Breast epithelium (tissue), 4 donors: Measurements from ENCODE around the gene RHOB. TPM values are rescaled to one million over a fixed set of nuclear protein-coding genes. Genes with fewer than 3 reads are reported as not detected.

Source experiments
- DNase-seq, 2 donors: peaks; one replicate each; pipeline ENCODE4 v3.0.0-alpha.2; 2019; ENCODE audit warnings: low spot score in 2 of 2
- H3K27ac ChIP-seq, 2 donors: fragments of 200-600 bp; sonication (generic) in 1 of 2; one replicate each; pipeline ENCODE4 v1.5.1; 2016 to 2019; ENCODE audit warnings: mild to moderate bottlenecking in 1 of 2
- H3K27me3 ChIP-seq, 2 donors: fragments of 200-600 bp; sonication (generic) in 1 of 2; one replicate each; pipeline versions ENCODE4 v1.5.1 to v1.6.0; 2017 to 2019; ENCODE audit warnings: control low read depth in 1 of 2, mild to moderate bottlenecking in 1 of 2
- H3K36me3 ChIP-seq: fragments of 200-600 bp; one replicate; pipeline ENCODE4 v1.5.1; 2019
- H3K4me1 ChIP-seq, 2 donors: fragments of 200-600 bp; sonication (generic); one replicate each; pipeline ENCODE4 v1.5.1; 2016 to 2019; ENCODE audit warnings: control low read depth in 1 of 2
- H3K4me3 ChIP-seq, 3 donors: fragments of 200-600 bp; sonication (generic); 1 replicate in 2 of 3; 2 replicates in 1 of 3; pipeline ENCODE4 v1.5.1; 2016 to 2019; ENCODE audit warnings: mild to moderate bottlenecking in 3 of 3, moderate library complexity in 2 of 3
- H3K9me3 ChIP-seq, 2 donors: fragments of 200-600 bp; sonication (generic) in 1 of 2; one replicate each; pipeline ENCODE4 v1.5.1; 2016 to 2019; ENCODE audit warnings: control low read depth in 1 of 2
- POLR2A ChIP-seq: fragments of 450-650 bp; IDR thresholded peaks from one replicate; pipeline ENCODE4 v1.6.1; 2016; ENCODE audit warnings: antibody characterized with exemption, mild to moderate bottlenecking, moderate library complexity
- POLR2AphosphoS5 ChIP-seq, 3 donors: sonication (generic); formaldehyde crosslinking; IDR thresholded peaks; one replicate each; pipeline ENCODE4 v1.6.1; 2017; ENCODE audit warnings: antibody characterized with exemption in 3 of 3
- intact Hi-C: fragments of 100-400 bp; cut with DNase I; formaldehyde crosslinking; loops from one replicate; pipeline ENCODE4 v1.15.1; 2023; ENCODE audit warnings: low total_unique reads
- total RNA-seq, 3 donors: library from RNA; depleted of rRNA; stranded (reverse); fragments of >200 nt; gene quantifications; one replicate each; pipeline ENCODE4 v1.1.0, GENCODE V29; 2016
- TF ChIP-seq, protein P1 (sequence below), 3 donors: fragments of 450-650 bp; IDR thresholded peaks; one replicate each; pipeline ENCODE4 v1.5.1; 2016 to 2017; ENCODE audit warnings: antibody characterized with exemption in 3 of 3, mild to moderate bottlenecking in 3 of 3, moderate library complexity in 3 of 3

RHOB gene
- total RNA-seq = 1,000 to 10,000 TPM in 1 of 3 donors, 100 to 1,000 TPM in 2; 643 to 1,178 (median 772) TPM

DNA sequence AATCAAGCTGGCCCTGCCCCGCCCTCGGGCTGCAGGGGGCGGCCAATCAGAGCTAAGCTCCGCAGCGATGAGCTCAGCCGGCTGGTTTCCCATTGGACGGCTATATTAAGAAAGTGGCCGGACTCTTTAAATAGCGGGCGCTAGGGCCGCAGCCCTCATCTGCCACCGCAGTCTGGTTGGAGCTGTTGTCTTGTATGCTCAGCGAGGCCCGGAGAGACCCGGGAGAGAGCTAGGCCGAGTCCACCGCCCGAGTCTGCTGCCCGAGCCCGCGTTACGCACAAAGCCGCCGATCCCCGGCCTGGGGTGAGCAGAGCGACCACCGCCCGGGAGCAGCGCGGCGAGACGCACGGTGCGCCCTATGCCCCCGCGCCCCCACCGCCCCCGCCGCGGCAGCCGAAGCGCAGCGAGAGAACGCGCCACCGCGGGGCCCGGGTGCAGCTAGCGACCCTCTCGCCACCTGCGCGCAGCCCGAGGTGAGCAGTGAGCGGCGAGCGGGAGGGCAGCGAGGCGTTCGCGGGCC, at the start of gene RHOB:
Gene RHOB, plus strand, starts transcription at position 158 of the 520 bp plus-strand sequence. CDS start 392 bp downstream, outside the sequence.
- TF ChIP-seq POLR2A (peak; percentile 100), POLR2AphosphoS5 (IDR thresholded peaks at IDR 0.05) (peak; percentile 100)
- TF ChIP-seq, protein P1, sequence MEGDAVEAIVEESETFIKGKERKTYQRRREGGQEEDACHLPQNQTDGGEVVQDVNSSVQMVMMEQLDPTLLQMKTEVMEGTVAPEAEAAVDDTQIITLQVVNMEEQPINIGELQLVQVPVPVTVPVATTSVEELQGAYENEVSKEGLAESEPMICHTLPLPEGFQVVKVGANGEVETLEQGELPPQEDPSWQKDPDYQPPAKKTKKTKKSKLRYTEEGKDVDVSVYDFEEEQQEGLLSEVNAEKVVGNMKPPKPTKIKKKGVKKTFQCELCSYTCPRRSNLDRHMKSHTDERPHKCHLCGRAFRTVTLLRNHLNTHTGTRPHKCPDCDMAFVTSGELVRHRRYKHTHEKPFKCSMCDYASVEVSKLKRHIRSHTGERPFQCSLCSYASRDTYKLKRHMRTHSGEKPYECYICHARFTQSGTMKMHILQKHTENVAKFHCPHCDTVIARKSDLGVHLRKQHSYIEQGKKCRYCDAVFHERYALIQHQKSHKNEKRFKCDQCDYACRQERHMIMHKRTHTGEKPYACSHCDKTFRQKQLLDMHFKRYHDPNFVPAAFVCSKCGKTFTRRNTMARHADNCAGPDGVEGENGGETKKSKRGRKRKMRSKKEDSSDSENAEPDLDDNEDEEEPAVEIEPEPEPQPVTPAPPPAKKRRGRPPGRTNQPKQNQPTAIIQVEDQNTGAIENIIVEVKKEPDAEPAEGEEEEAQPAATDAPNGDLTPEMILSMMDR (IDR thresholded peaks at IDR 0.05) = peak in 1 of 3 donors; percentile 21
- peak within 1 kb of the TSS; percentile 96 to 98 (median 98) for H3K4me3 ChIP-seq
- peak; percentile 98 to 99 for DNase-seq
- no peaks in the 10 kb centered on the region for H3K36me3 ChIP-seq
- peak within 1 kb of the TSS; percentile 100 for H3K27ac ChIP-seq
- H3K4me1 ChIP-seq = peaks cover 6 to 10% of the 10 kb centered on the region in 2 donors
- intact Hi-C loops = no loop called here
- no peaks in the 10 kb centered on the region for H3K9me3 ChIP-seq
- H3K27me3 ChIP-seq = no peaks in the 10 kb centered on the region

DNA sequence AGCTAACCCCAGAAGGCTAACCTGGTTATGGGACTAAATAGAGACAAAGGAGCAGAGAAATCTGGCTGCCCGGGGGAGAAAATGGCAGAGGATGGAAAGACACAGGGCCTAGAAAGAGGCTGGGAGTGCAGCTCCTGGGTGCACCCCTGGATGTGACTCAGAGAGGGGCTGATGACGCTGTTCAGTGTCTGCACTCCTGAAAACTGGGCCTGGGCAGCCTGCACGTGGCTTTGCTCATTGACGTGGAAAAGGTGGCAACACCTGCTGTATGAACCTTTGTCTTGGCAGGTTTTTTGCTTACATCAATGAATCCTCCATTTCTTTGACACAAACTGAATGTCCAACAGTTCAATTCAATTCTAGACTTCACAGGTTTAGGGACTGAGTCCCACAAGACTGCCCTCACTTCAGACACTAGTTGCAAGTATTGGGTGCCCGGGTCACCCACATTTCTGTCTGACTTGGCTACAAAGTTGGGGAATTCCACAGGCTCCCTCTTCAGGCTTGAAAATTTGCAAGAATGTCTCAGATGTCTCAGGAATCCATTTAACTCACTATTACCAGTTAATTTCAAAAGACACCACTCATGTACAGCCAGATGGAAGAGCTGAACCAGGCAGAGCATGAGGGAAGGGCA, 48.9 kb upstream of the RHOB start:
- no peaks in the 10 kb centered on the region for H3K27me3 ChIP-seq
- TF ChIP-seq, protein P1 (IDR thresholded peaks at IDR 0.05) = no peak
- no peak for TF ChIP-seq POLR2AphosphoS5 (IDR thresholded peaks at IDR 0.05)
- no peaks in the 10 kb centered on the region for H3K4me1 ChIP-seq
- no peak overlapping the region for H3K27ac ChIP-seq
- H3K9me3 ChIP-seq = no peaks in the 10 kb centered on the region
- H3K4me3 ChIP-seq = no peak overlapping the region
- no peak for DNase-seq
- intact Hi-C loops = no loop called here
- H3K36me3 ChIP-seq = no peaks in the 10 kb centered on the region

DNA sequence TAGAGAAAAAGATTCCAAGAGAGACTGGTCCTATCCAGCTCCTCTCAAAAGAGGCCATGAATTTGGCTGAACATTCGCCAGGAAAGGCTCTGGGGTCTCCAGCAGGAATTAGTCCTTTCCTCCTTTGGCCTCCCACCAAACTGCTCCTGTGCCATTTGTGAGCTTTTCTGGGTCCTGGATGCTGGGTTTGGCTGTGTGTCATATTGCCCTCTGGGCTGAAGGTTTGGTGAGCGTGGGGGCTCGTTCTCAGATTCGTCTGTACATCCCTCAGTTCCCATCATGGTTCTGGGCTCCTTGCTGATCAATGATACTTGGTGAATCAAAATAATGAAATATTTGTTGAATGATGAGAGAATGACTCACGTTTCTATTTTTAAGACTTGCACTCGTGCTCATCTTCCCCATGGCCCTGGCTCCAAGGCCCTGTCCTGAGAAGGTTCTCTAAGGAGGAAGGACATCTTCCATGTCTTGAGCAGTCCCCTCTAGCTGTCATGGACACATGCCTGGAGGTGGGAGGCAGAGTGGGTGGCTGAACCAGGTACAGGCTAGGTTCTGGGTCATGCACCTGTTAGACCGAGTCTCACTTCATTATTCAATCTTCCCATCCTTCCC, 47.8 kb upstream of the RHOB start:
- Histone ChIP-seq H3K27ac (no peak overlapping the region), H3K4me3 (no peak overlapping the region), H3K27me3 (no peaks in the 10 kb centered on the region), H3K9me3 (no peaks in the 10 kb centered on the region), H3K36me3 (no peaks in the 10 kb centered on the region), H3K4me1 (no peaks in the 10 kb centered on the region)
- intact Hi-C loops = no loop called here
- TF ChIP-seq POLR2A (no peak), POLR2AphosphoS5 (IDR thresholded peaks at IDR 0.05) (no peak)
- TF ChIP-seq, protein P1 (IDR thresholded peaks at IDR 0.05) = no peak
- no peak for DNase-seq

DNA sequence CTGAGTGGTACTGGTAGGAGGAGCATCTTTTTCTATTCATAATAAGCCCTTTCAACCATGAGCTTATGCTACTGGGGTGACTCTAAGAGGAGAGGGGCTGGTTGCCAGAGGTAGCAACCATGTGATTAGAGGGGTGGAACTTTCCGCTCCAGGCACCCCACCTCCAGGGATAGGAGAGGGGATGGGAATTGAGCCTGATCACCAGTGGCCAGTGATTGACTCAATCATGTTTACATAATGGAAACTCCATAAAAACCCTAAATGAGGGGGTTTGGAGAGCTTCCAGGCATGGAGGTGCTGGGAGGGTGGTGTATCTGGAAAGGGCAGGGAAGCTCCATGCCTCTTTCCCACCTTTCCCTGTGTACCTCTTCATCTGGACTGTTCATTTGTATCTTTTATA, 46.6 kb upstream of the RHOB start:
- no peaks in the 10 kb centered on the region for H3K9me3 ChIP-seq
- TF ChIP-seq, protein P1 (IDR thresholded peaks at IDR 0.05) = no peak
- no peak for TF ChIP-seq POLR2A
- no peak for DNase-seq
- H3K27ac ChIP-seq = no peak overlapping the region
- H3K27me3 ChIP-seq = no peaks in the 10 kb centered on the region
- intact Hi-C loops = no loop called here
- no peaks in the 10 kb centered on the region for H3K4me1 ChIP-seq
- no peak overlapping the region for H3K4me3 ChIP-seq
- no peaks in the 10 kb centered on the region for H3K36me3 ChIP-seq

DNA sequence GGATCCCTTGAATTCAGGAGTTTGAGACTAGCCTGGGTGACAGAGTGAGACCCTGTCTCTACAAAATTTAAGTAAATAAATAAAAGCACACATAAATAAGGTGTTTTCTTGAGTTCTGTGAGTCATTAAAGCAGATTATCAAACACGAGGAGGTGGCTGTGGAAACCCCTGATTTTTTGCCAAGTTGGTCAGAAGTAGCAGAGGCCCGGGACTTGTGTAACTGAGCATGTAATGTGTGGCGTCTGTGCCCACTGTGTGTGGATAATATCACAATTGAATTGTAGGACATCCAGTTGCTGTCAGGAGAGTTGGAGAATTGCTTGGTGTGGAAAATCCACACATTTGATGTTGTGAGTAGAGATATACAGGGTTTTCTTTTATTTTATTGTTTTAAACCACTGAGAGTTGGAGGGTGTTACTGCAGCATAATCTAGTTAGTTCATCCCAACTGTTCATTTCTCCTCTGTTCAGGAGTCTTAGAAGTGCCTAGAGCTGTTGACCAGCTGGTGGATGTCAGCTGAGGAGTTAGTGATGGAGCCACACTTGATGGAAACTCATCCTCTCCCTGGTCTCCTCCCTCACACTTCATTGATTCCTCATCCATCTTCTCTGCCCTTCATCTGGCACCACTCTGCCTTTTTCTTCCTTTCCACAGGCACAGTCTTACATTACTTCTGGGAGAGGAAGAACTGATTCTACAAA, 45.9 kb upstream of the RHOB start:
- no peak overlapping the region for H3K4me3 ChIP-seq
- TF ChIP-seq POLR2AphosphoS5 (IDR thresholded peaks at IDR 0.05) = no peak
- TF ChIP-seq, protein P1 (IDR thresholded peaks at IDR 0.05) = no peak
- no peak for TF ChIP-seq POLR2A
- H3K36me3 ChIP-seq = no peaks in the 10 kb centered on the region
- no peaks in the 10 kb centered on the region for H3K9me3 ChIP-seq
- peak in 1 of 2 donors; percentile 14 for DNase-seq
- no peaks in the 10 kb centered on the region for H3K27me3 ChIP-seq
- intact Hi-C loops = no loop called here
- H3K4me1 ChIP-seq = no peaks in the 10 kb centered on the region
- H3K27ac ChIP-seq = peak overlapping the region; percentile 35 to 40
